ENCODE results near the gene RBFOX2. TPM values are rescaled to one million over a fixed set of nuclear protein-coding genes. Genes with fewer than 3 reads are reported as not detected.

RBFOX2 gene
- total RNA-seq, 1 donor from 2014 or later = 210 TPM

- no peak for DNase-seq (ENCODE audit: low spot score in 2 of 2, unreplicated experiment in 2 of 2)
- TF ChIP-seq CTCF (IDR thresholded peaks at IDR 0.05; ENCODE audit: unreplicated experiment) = no peak
- Mint-ChIP-seq H3K27me3 (ENCODE audit: low read depth) (no peaks in the 10 kb centered on the region), H3K27ac (no peak overlapping the region), H3K4me1 (peaks cover 8% of the 10 kb centered on the region), H3K9me3 (no peaks in the 10 kb centered on the region), H3K36me3 (no peaks in the 10 kb centered on the region), H3K4me3 (no peak overlapping the region)
Measured at GRCh38 chr22:35944458-35944857, 84.2 kb downstream of the RBFOX2 start.

GRCh38 chr22:35940166-35940565 is 88.5 kb downstream of the RBFOX2 start:
- no peak overlapping the region for H3K4me3 Mint-ChIP-seq
- no peak for TF ChIP-seq CTCF (IDR thresholded peaks at IDR 0.05; ENCODE audit: unreplicated experiment)
- H3K9me3 Mint-ChIP-seq = no peaks in the 10 kb centered on the region
- peaks cover 2% of the 10 kb centered on the region for H3K36me3 Mint-ChIP-seq
- DNase-seq (ENCODE audit: low spot score in 2 of 2, unreplicated experiment in 2 of 2) = no peak
- H3K27ac Mint-ChIP-seq = no peak overlapping the region
- H3K27me3 Mint-ChIP-seq (ENCODE audit: low read depth) = no peaks in the 10 kb centered on the region
- peaks cover 42% of the 10 kb centered on the region for H3K4me1 Mint-ChIP-seq

- no peaks in the 10 kb centered on the region for H3K9me3 Mint-ChIP-seq
- H3K4me3 Mint-ChIP-seq = no peak overlapping the region
- H3K36me3 Mint-ChIP-seq = peaks cover 2% of the 10 kb centered on the region
- H3K27ac Mint-ChIP-seq = peak overlapping the region; percentile 90
- no peaks in the 10 kb centered on the region for H3K27me3 Mint-ChIP-seq (ENCODE audit: low read depth)
- no peak for DNase-seq (ENCODE audit: low spot score in 2 of 2, unreplicated experiment in 2 of 2)
- TF ChIP-seq CTCF (IDR thresholded peaks at IDR 0.05; ENCODE audit: unreplicated experiment) = no peak
- peaks cover 42% of the 10 kb centered on the region for H3K4me1 Mint-ChIP-seq
Measured at GRCh38 chr22:35938226-35938625, 90.4 kb downstream of the RBFOX2 start.

GRCh38 chr22:35930933-35931332 is 97.7 kb downstream of the RBFOX2 start:
- Mint-ChIP-seq H3K4me1 (peaks cover 10% of the 10 kb centered on the region), H3K36me3 (no peaks in the 10 kb centered on the region), H3K4me3 (no peak overlapping the region), H3K9me3 (no peaks in the 10 kb centered on the region), H3K27me3 (ENCODE audit: low read depth) (no peaks in the 10 kb centered on the region), H3K27ac (no peak overlapping the region)
- no peak for DNase-seq (ENCODE audit: low spot score in 2 of 2, unreplicated experiment in 2 of 2)
- no peak for TF ChIP-seq CTCF (IDR thresholded peaks at IDR 0.05; ENCODE audit: unreplicated experiment)

GRCh38 chr22:35928285-35928798 is 100.3 kb downstream of the RBFOX2 start:
- Mint-ChIP-seq H3K27me3 (ENCODE audit: low read depth) (no peaks in the 10 kb centered on the region), H3K9me3 (no peaks in the 10 kb centered on the region), H3K4me3 (no peak overlapping the region), H3K36me3 (peaks cover 1% of the 10 kb centered on the region), H3K4me1 (peaks cover 17% of the 10 kb centered on the region), H3K27ac (no peak overlapping the region)
- no peak for DNase-seq (ENCODE audit: low spot score in 2 of 2, unreplicated experiment in 2 of 2)
- TF ChIP-seq CTCF (IDR thresholded peaks at IDR 0.05; ENCODE audit: unreplicated experiment) = no peak

- TF ChIP-seq CTCF (IDR thresholded peaks at IDR 0.05; ENCODE audit: unreplicated experiment) = no peak
- no peak for DNase-seq (ENCODE audit: low spot score in 2 of 2, unreplicated experiment in 2 of 2)
- peaks cover 1% of the 10 kb centered on the region for H3K36me3 Mint-ChIP-seq
- H3K27me3 Mint-ChIP-seq (ENCODE audit: low read depth) = no peaks in the 10 kb centered on the region
- no peak overlapping the region for H3K4me3 Mint-ChIP-seq
- peak overlapping the region; percentile 78 for H3K27ac Mint-ChIP-seq
- H3K4me1 Mint-ChIP-seq = peaks cover 23% of the 10 kb centered on the region
- no peaks in the 10 kb centered on the region for H3K9me3 Mint-ChIP-seq
Measured at GRCh38 chr22:35923026-35923425, 105.6 kb downstream of the RBFOX2 start.
